Stimulated activated CD8-positive, alpha-beta memory T cell treated with anti-CD3 and anti-CD28 coated beads, Interleukin-4, amount 100 ng/mL, for 4 hours (primary cell): ENCODE results near the gene SYT7.

ENCODE experiments used
- DNase-seq, 2 donors: peaks; one replicate each; pipeline ENCODE4 v3.0.0-alpha.2; 2020; ENCODE audit warnings: low read depth in 2 of 2, low spot score in 1 of 2

SYT7 gene

GRCh38 chr11:61539006-61539405 lies 41.9 kb downstream of the SYT7 start:
- no peak for DNase-seq

- DNase-seq: no peak
Observed at GRCh38 chr11:61538636-61538961, 42.3 kb downstream of the SYT7 start.

- no peak for DNase-seq
Observed at GRCh38 chr11:61537326-61537725, 43.5 kb downstream of the SYT7 start.

GRCh38 chr11:61536676-61537270 lies 44.1 kb downstream of the SYT7 start:
- no peak for DNase-seq

- no peak for DNase-seq
Observed at GRCh38 chr11:61535998-61536675, 44.7 kb downstream of the SYT7 start.

GRCh38 chr11:61534933-61535839 lies 45.7 kb downstream of the SYT7 start:
- DNase-seq: no peak

- no peak for DNase-seq
Observed at GRCh38 chr11:61534025-61534932, 46.6 kb downstream of the SYT7 start.

- no peak for DNase-seq
Observed at GRCh38 chr11:61533401-61533800, 47.5 kb downstream of the SYT7 start.

GRCh38 chr11:61533039-61533375 lies 47.9 kb downstream of the SYT7 start:
- DNase-seq: no peak

GRCh38 chr11:61532134-61533038 lies 48.5 kb downstream of the SYT7 start:
- no peak for DNase-seq

GRCh38 chr11:61531044-61531443 lies 49.8 kb downstream of the SYT7 start:
- no peak for DNase-seq

GRCh38 chr11:61529537-61530225 lies 51.2 kb downstream of the SYT7 start:
- no peak for DNase-seq

GRCh38 chr11:61528114-61528513 lies 52.8 kb downstream of the SYT7 start:
- DNase-seq: no peak

- DNase-seq: no peak
Observed at GRCh38 chr11:61526956-61527731, 53.7 kb downstream of the SYT7 start.

- DNase-seq: no peak
Observed at GRCh38 chr11:61526229-61526628, 54.6 kb downstream of the SYT7 start.

- no peak for DNase-seq
Observed at GRCh38 chr11:61524963-61525587, 55.8 kb downstream of the SYT7 start.

GRCh38 chr11:61524446-61524845 lies 56.4 kb downstream of the SYT7 start:
- no peak for DNase-seq

- no peak for DNase-seq
Observed at GRCh38 chr11:61522881-61523280, 58.0 kb downstream of the SYT7 start.
